Small intestine (tissue), 7 donors: Measurements from ENCODE around the gene ATP5MC2. TPM values are rescaled to one million over a fixed set of nuclear protein-coding genes. Genes with fewer than 3 reads are reported as not detected.

ENCODE experiments used
- DNase-seq, 2 donors: peaks; one replicate each; pipeline versions ENCODE4 v3.0.0 to v3.0.0-alpha.2; 2013
- FAIRE-seq: peaks from 2 replicates; lab custom pipeline; 2012; peaks lifted over from hg19 to GRCh38; lab: Jason Lieb, UNC
- H3K27ac ChIP-seq, 3 donors: one replicate each; pipeline ENCODE4 v1.5.1; 2013; ENCODE audit warnings: low read length in 2 of 3, mild to moderate bottlenecking in 2 of 3, control low read depth in 1 of 3, inconsistent platforms in 1 of 3, low read depth in 1 of 3, moderate library complexity in 1 of 3
- H3K27me3 ChIP-seq, 3 donors: one replicate each; pipeline ENCODE4 v1.6.1; 2013; ENCODE audit warnings: low read length in 3 of 3, inconsistent platforms in 1 of 3; ENCODE audit not compliant: control insufficient read depth in 3 of 3, insufficient read depth in 3 of 3
- H3K36me3 ChIP-seq, 3 donors: one replicate each; pipeline ENCODE4 v1.6.1; 2013; ENCODE audit warnings: low read length in 3 of 3, inconsistent platforms in 1 of 3, low read depth in 1 of 3, mild to moderate bottlenecking in 1 of 3, moderate library complexity in 1 of 3; ENCODE audit not compliant: control insufficient read depth in 3 of 3, insufficient read depth in 2 of 3
- H3K4me1 ChIP-seq, 3 donors: one replicate each; pipeline ENCODE4 v1.6.1; 2013; ENCODE audit warnings: low read length in 2 of 3, inconsistent platforms in 1 of 3, low read depth in 1 of 3, mild to moderate bottlenecking in 1 of 3, moderate library complexity in 1 of 3; ENCODE audit not compliant: control insufficient read depth in 3 of 3, insufficient read depth in 2 of 3
- H3K4me3 ChIP-seq, 3 donors: one replicate each; pipeline ENCODE4 v1.5.1; 2013; ENCODE audit warnings: low read length in 3 of 3, control low read depth in 1 of 3, inconsistent platforms in 1 of 3, low read depth in 1 of 3, mild to moderate bottlenecking in 1 of 3, moderate library complexity in 1 of 3
- H3K9me3 ChIP-seq, 2 donors: one replicate each; pipeline ENCODE4 v1.6.1; 2013; ENCODE audit warnings: low read depth in 1 of 2, low read length in 1 of 2; ENCODE audit not compliant: control insufficient read depth in 2 of 2, insufficient read depth in 1 of 2
- WGBS, 3 donors: extraction: QIAGEN DNeasy Blood & Tissue Kit; methylation state at CpG; one replicate each; pipeline ENCODE4 v1.1.7; 2013; 5-methylcytosine and 5-hydroxymethylcytosine counted together
- polyA plus RNA-seq, 4 donors: library from polyadenylated mRNA; stranded (reverse) in 3 of 4; unstranded in 1 of 4; fragments of 200-250 nt in 3 of 4; fragments of 120-200 nt in 1 of 4; gene quantifications; one replicate each; pipeline versions ENCODE4 v1.2.1 to v1.2.3, GENCODE V29; 2013
- donor health status: healthy with polysubstance abuse.
- donor health status: control.
- donor health status: control.
- donor health status: Bipolar disorder and iron deficiency.
- donor health status: healthy.

Gene ATP5MC2
- polyA plus RNA-seq, 4 donors, result 433 to 621 (median 568) TPM

- Histone ChIP-seq H3K27ac (no peak overlapping the region), H3K4me3 (no peak overlapping the region), H3K4me1 (peaks cover 0 to 13% (median 0%) of the 10 kb centered on the region in 3 donors), H3K36me3 (no peaks in the 10 kb centered on the region), H3K27me3 (peaks cover 0 to 78% (median 22%) of the 10 kb centered on the region in 3 donors), H3K9me3 (no peaks in the 10 kb centered on the region)
- FAIRE-seq (no peak), DNase-seq (no peak)
- 47 to 59% (median 50%) methylated on average over 6 of the region's 6 CpGs for WGBS, 3 donors
These were observed 24.7 kb upstream of the ATP5MC2 start for GRCh38 chr12:53700567-53700966.

- Histone ChIP-seq H3K4me3 (no peak overlapping the region), H3K27me3 (peaks cover 0 to 83% (median 29%) of the 10 kb centered on the region in 3 donors), H3K4me1 (peaks cover 0 to 21% (median 4%) of the 10 kb centered on the region in 3 donors), H3K9me3 (no peaks in the 10 kb centered on the region), H3K27ac (no peak overlapping the region), H3K36me3 (no peaks in the 10 kb centered on the region)
- DNase-seq (no peak), FAIRE-seq (no peak)
- 20 to 48% (median 33%) methylated on average over 5 of the region's 5 CpGs for WGBS, 3 donors
These were observed 23.8 kb upstream of the ATP5MC2 start for GRCh38 chr12:53699678-53700025.

GRCh38 chr12:53698948-53699677 lies 23.2 kb upstream of the ATP5MC2 start:
- H3K4me3 ChIP-seq, result no peak overlapping the region
- H3K27me3 ChIP-seq, result peaks cover 0 to 84% (median 34%) of the 10 kb centered on the region in 3 donors
- FAIRE-seq, result no peak
- H3K4me1 ChIP-seq, result peaks cover 0 to 23% (median 4%) of the 10 kb centered on the region in 3 donors
- 21 to 60% (median 21%) methylated on average over 3 of the region's 3 CpGs for whole genome bisulfite sequencing, 3 donors
- no peaks in the 10 kb centered on the region for H3K36me3 ChIP-seq
- no peak overlapping the region for H3K27ac ChIP-seq
- no peaks in the 10 kb centered on the region for H3K9me3 ChIP-seq
- no peak for DNase-seq

GRCh38 chr12:53696655-53697331 lies 20.9 kb upstream of the ATP5MC2 start:
- H3K27me3 ChIP-seq, result peaks cover 0 to 89% (median 38%) of the 10 kb centered on the region in 3 donors
- H3K4me3 ChIP-seq, result peak overlapping the region in 2 of 3 donors; percentile 8 to 31
- no peak for DNase-seq

GRCh38 chr12:53696285-53696654 lies 20.4 kb upstream of the ATP5MC2 start:
- Histone ChIP-seq H3K36me3 (no peaks in the 10 kb centered on the region), H3K27ac (no peak overlapping the region), H3K4me3 (peak overlapping the region in 1 of 3 donors; percentile 31), H3K27me3 (peaks cover 0 to 85% (median 38%) of the 10 kb centered on the region in 3 donors), H3K9me3 (peaks cover 0 to 3% of the 10 kb centered on the region in 2 donors), H3K4me1 (peaks cover 0 to 23% (median 4%) of the 10 kb centered on the region in 3 donors)
- 3 to 4% (median 4%) methylated on average over 11 of the region's 11 CpGs for WGBS, 3 donors
- DNase-seq, result peak; percentile 86 to 97
- peak; percentile 62 for FAIRE-seq

More at GRCh38 chr12:53696655-53697331, 20.9 kb upstream of the ATP5MC2 start:
- FAIRE-seq, result no peak
- Histone ChIP-seq H3K9me3 (peaks cover 0 to under 1% of the 10 kb centered on the region in 2 donors), H3K36me3 (no peaks in the 10 kb centered on the region), H3K4me1 (peaks cover 0 to 23% (median 4%) of the 10 kb centered on the region in 3 donors), H3K27ac (no peak overlapping the region)
- WGBS, 3 donors, result 12 to 25% (median 18%) methylated on average over 24 of the region's 24 CpGs

GRCh38 chr12:53695152-53696145 lies 19.6 kb upstream of the ATP5MC2 start:
- FAIRE-seq (no peak), DNase-seq (peak; percentile 40 to 61)
- Histone ChIP-seq H3K36me3 (no peaks in the 10 kb centered on the region), H3K4me3 (peak overlapping the region in 2 of 3 donors; percentile 12 to 35), H3K9me3 (peaks cover 0 to 3% of the 10 kb centered on the region in 2 donors), H3K4me1 (peaks cover 0 to 23% (median 4%) of the 10 kb centered on the region in 3 donors), H3K27ac (no peak overlapping the region), H3K27me3 (peaks cover 0 to 83% (median 40%) of the 10 kb centered on the region in 3 donors)
- WGBS, 3 donors, result 2 to 5% (median 3%) methylated on average over 50 to 57 of the region's 57 CpGs

- H3K27ac ChIP-seq, result no peak overlapping the region
- H3K4me3 ChIP-seq, result peak overlapping the region in 1 of 3 donors; percentile 35
- peaks cover 0 to 3% of the 10 kb centered on the region in 2 donors for H3K9me3 ChIP-seq
- H3K36me3 ChIP-seq, result no peaks in the 10 kb centered on the region
- DNase-seq, result no peak
- peaks cover 0 to 81% (median 38%) of the 10 kb centered on the region in 3 donors for H3K27me3 ChIP-seq
- FAIRE-seq, result no peak
- H3K4me1 ChIP-seq, result peaks cover 0 to 23% (median 4%) of the 10 kb centered on the region in 3 donors
- WGBS, 3 donors, result 31 to 35% (median 35%) methylated on average over 15 to 16 of the region's 16 CpGs
These were observed 18.9 kb upstream of the ATP5MC2 start for GRCh38 chr12:53694756-53695151.
